IMR-90 (cell line): ENCODE measurements around the gene PRR5L. TPM values are rescaled to one million over a fixed set of nuclear protein-coding genes. Genes with fewer than 3 reads are reported as not detected.

Experiments
- ATAC-seq: fragments of 200-7000 bp; cut with Tn5 transposase; 2 replicates; pipeline ENCODE4 v1.9.1; 2020; ENCODE audit warnings: low read depth, mild to moderate bottlenecking, moderate library complexity
- BruUV-seq: library from RNA; stranded (reverse); fragments of 400-500 nt; replicated peaks from 2 replicates; lab custom pipeline; 2021; lab: Mats Ljungman, UMichigan
- CTCF ChIA-PET: fragments of 300-600 bp; formaldehyde crosslinking; extraction: SDS; loops from one replicate; lab custom pipeline; 2021; ENCODE audit warnings: antibody characterized with exemption; lab: Yijun Ruan, JAX
- POLR2A ChIA-PET: fragments of 300-600 bp; sonication (Branson Sonifier 250); formaldehyde crosslinking; loops from one replicate; lab custom pipeline; 2022; ENCODE audit warnings: antibody characterized with exemption; ENCODE audit not compliant: unreplicated experiment; lab: Charles Lee
- DNase-seq: peaks from one replicate; pipeline ENCODE4 v3.0.0; 2013
- H2AFZ ChIP-seq: replicated peaks from 2 replicates; pipeline ENCODE3; 2013; ENCODE audit warnings: low read length, mild to moderate bottlenecking; ENCODE audit not compliant: poor library complexity
- H2AK5ac ChIP-seq: 2 replicates; pipeline ENCODE4 v1.6.1; 2013; ENCODE audit warnings: low read depth, low read length, inconsistent platforms
- H2AK9ac ChIP-seq: replicated peaks from 2 replicates; pipeline ENCODE3; 2013; ENCODE audit warnings: mild to moderate bottlenecking, low read depth, low read length, moderate library complexity; ENCODE audit not compliant: poor library complexity
- H2BK120ac ChIP-seq: 2 replicates; pipeline ENCODE4 v1.6.1; 2013; ENCODE audit warnings: low read depth, low read length, inconsistent platforms
- H2BK15ac ChIP-seq: 3 replicates; pipeline ENCODE4 v1.6.1; 2013; ENCODE audit warnings: low read depth, low read length, inconsistent platforms
- H2BK20ac ChIP-seq: 2 replicates; pipeline ENCODE4 v1.6.1; 2013; ENCODE audit warnings: low read depth, mild to moderate bottlenecking, inconsistent platforms, low read length, moderate library complexity
- H2BK5ac ChIP-seq: 2 replicates; pipeline ENCODE4 v1.6.1; 2013; ENCODE audit warnings: mild to moderate bottlenecking, low read depth, low read length, inconsistent platforms; ENCODE audit not compliant: poor library complexity, severe bottlenecking
- H3K14ac ChIP-seq: replicated peaks from 2 replicates; pipeline ENCODE4 v1.6.1; 2013; ENCODE audit warnings: low read depth, low read length, inconsistent platforms
- H3K18ac ChIP-seq: 2 replicates; pipeline ENCODE4 v1.6.1; 2013; ENCODE audit warnings: low read depth, low read length, control low read depth
- H3K23ac ChIP-seq: 2 replicates; pipeline ENCODE4 v1.6.1; 2013; ENCODE audit warnings: low read depth, low read length, inconsistent platforms
- H3K27ac ChIP-seq: 2 replicates; pipeline ENCODE4 v1.5.1; 2013; ENCODE audit warnings: mild to moderate bottlenecking, control low read depth, low read length; ENCODE audit not compliant: insufficient read depth
- H3K27me3 ChIP-seq: 2 replicates; pipeline ENCODE4 v1.6.1; 2013; ENCODE audit warnings: low read length; ENCODE audit not compliant: control insufficient read depth, insufficient read depth
- H3K36me3 ChIP-seq: 2 replicates; pipeline ENCODE4 v1.6.1; 2013; ENCODE audit warnings: low read length, mixed read lengths; ENCODE audit not compliant: control insufficient read depth, insufficient read depth
- H3K4ac ChIP-seq: 2 replicates; pipeline ENCODE4 v1.6.1; 2013; ENCODE audit warnings: low read depth, low read length, inconsistent platforms
- H3K4me1 ChIP-seq: 2 replicates; pipeline ENCODE4 v1.6.1; 2013; ENCODE audit warnings: low read length, mixed read lengths; ENCODE audit not compliant: control insufficient read depth, insufficient read depth
- H3K4me2 ChIP-seq: 2 replicates; pipeline ENCODE4 v1.6.1; 2013; ENCODE audit warnings: low read depth, mild to moderate bottlenecking, control low read depth, low read length, moderate library complexity
- H3K4me3 ChIP-seq: 2 replicates; pipeline ENCODE4 v1.5.1; 2013; ENCODE audit warnings: low read depth, mild to moderate bottlenecking, control low read depth, low read length, moderate library complexity; ENCODE audit not compliant: insufficient read depth
- H3K56ac ChIP-seq: 2 replicates; pipeline ENCODE4 v1.6.1; 2013; ENCODE audit warnings: low read length, inconsistent platforms; ENCODE audit not compliant: insufficient read depth; ENCODE audit errors: extremely low read depth
- H3K79me1 ChIP-seq, 2 experiments: 2 replicates each; pipeline ENCODE4 v1.6.1; 2013; ENCODE audit warnings: low read length in 2 of 2, inconsistent platforms in 1 of 2, low read depth in 1 of 2
- H3K9ac ChIP-seq: 2 replicates; pipeline ENCODE4 v1.6.1; 2013; ENCODE audit warnings: low read depth, low read length, control low read depth
- H3K9me1 ChIP-seq: 2 replicates; pipeline ENCODE4 v1.6.1; 2013; ENCODE audit warnings: low read length, inconsistent platforms; ENCODE audit not compliant: insufficient read depth
- H3K9me3 ChIP-seq: 2 replicates; pipeline ENCODE4 v1.6.1; 2013; ENCODE audit warnings: low read length; ENCODE audit not compliant: control insufficient read depth, insufficient read depth
- H4K20me1 ChIP-seq: 2 replicates; pipeline ENCODE4 v1.6.1; 2013; ENCODE audit warnings: low read length, inconsistent platforms; ENCODE audit not compliant: insufficient read depth
- H4K5ac ChIP-seq: 2 replicates; pipeline ENCODE4 v1.6.1; 2013; ENCODE audit warnings: mild to moderate bottlenecking, low read depth, low read length, control low read depth
- H4K8ac ChIP-seq, 2 experiments: 2 replicates each; pipeline ENCODE4 v1.6.1; 2013; ENCODE audit warnings: low read depth in 2 of 2, low read length in 2 of 2, control low read depth in 1 of 2, inconsistent platforms in 1 of 2
- H4K91ac ChIP-seq: 2 replicates; pipeline ENCODE4 v1.6.1; 2013; ENCODE audit warnings: low read depth, low read length, inconsistent platforms; ENCODE audit not compliant: insufficient read depth
- CEBPB ChIP-seq: IDR thresholded peaks from 2 replicates; pipeline ENCODE4 v1.6.1; 2012; ENCODE audit warnings: low read depth, low read length, improper control_type of control experiment
- RAD21 ChIP-seq: IDR thresholded peaks from 2 replicates; pipeline ENCODE4 v1.6.1; 2012; ENCODE audit warnings: low read length, improper control_type of control experiment
- SMC3 ChIP-seq: fragments of 150-350 bp; IDR thresholded peaks from 2 replicates; pipeline ENCODE4 v1.6.1; 2016; ENCODE audit warnings: low read depth, mild to moderate bottlenecking, antibody characterized with exemption, low read length, moderate library complexity
- WGBS, 2 experiments: methylation state at CpG; one replicate each; pipeline versions ENCODE4 v1.1.5 to v1.1.7; 2013; ENCODE audit warnings: missing lambda C conversion rate in 2 of 2; ENCODE audit not compliant: insufficient read length in 1 of 2; ENCODE audit errors: extremely low coverage in 2 of 2; 5-methylcytosine and 5-hydroxymethylcytosine counted together
- dilution Hi-C: fragments of 300-500 bp; cut with HindIII; formaldehyde crosslinking; loops from one replicate; pipeline ENCODE4 v1.14.3; 2018; ENCODE audit warnings: low sequenced_read_pairs; ENCODE audit not compliant: unreplicated experiment
- in situ Hi-C: fragments of 300-500 bp; cut with MboI; formaldehyde crosslinking; loops from 3 replicates; pipeline ENCODE4 v1.14.3; 2019; ENCODE audit warnings: low sequenced_read_pairs, inconsistent platforms, mixed read lengths
- intact Hi-C: fragments of 100-400 bp; cut with micrococcal nuclease; formaldehyde crosslinking; loops from 2 replicates; pipeline ENCODE4 v1.10.0; 2022
- polyA plus RNA-seq, 3 experiments: library from polyadenylated mRNA; depleted of rRNA; stranded (reverse); fragments of >200 nt; gene quantifications; 2 replicates each; pipeline ENCODE4 v1.2.3, GENCODE V29; 2012; ENCODE audit warnings: low replicate concordance in 1 of 3
- total RNA-seq: library from RNA; depleted of rRNA; stranded (reverse); fragments of >200 nt; gene quantifications from 2 replicates; pipeline ENCODE4 v1.2.3, GENCODE V29; 2012

PRR5L gene
- total and polyA plus RNA-seq, 2 of the 4 experiments (the other 2 are of a cell fraction), result 2.9 to 3.6 TPM

GRCh38 chr11:36361901-36362391 lies 65.9 kb downstream of the PRR5L start (continued):
- TF ChIP-seq RAD21, result no peak

GRCh38 chr11:36362902-36363301 lies 66.8 kb downstream of the PRR5L start:
- Histone ChIP-seq H4K20me1 (no peaks in the 10 kb centered on the region), H2BK5ac (peak overlapping the region; percentile 4), H3K9ac (no peak overlapping the region), H3K4me3 (no peak overlapping the region), H3K18ac (no peak overlapping the region), H4K5ac (no peak overlapping the region), H2BK20ac (0 out of 2 replicates have a peak overlapping the region, but pooled peaks have one; percentile 5), H4K91ac (no peak overlapping the region), H2AK9ac (no peak overlapping the region), H3K9me3 (no peaks in the 10 kb centered on the region), H3K36me3 (no peaks in the 10 kb centered on the region), H3K4me2 (no peak overlapping the region), H2AFZ (peak overlapping the region; percentile 47), H3K27me3 (no peaks in the 10 kb centered on the region), H3K9me1 (0 out of 2 replicates have a peak, but pooled peaks cover 2% of the 10 kb centered on the region), H3K4ac (peak overlapping the region; percentile 12), H3K23ac (peak overlapping the region; percentile 13; the same call in 1 of the 2 replicates), H3K79me1 (no peaks in the 10 kb centered on the region), H3K4me1 (peaks cover 13% of the 10 kb centered on the region), H2BK15ac (no peak overlapping the region), H3K56ac (no peak overlapping the region), H4K8ac (peak overlapping the region in 1 of 2 experiments; percentile 44; a peak in 2 of 4 replicates), H2BK120ac (peak overlapping the region; percentile 40), H3K27ac (no peak overlapping the region; the same call in 1 of the 2 replicates), H2AK5ac (peak overlapping the region; percentile 62; the same call in 1 of the 2 replicates), H3K14ac (no peak overlapping the region)
- BruUV-seq, result no TSS peak
- WGBS, 2 experiments, result no CpG with 5 or more reads among the region's 4 CpGs
- in situ Hi-C loops (no loop called here), dilution Hi-C loops (no loop called here), intact Hi-C loops (no loop called here)
- ChIA-PET POLR2A (no interaction called here), CTCF (no interaction called here)
- ATAC-seq, result peak; percentile 27
- TF ChIP-seq SMC3, result no peak
- TF ChIP-seq RAD21, result no peak
- peak; percentile 75 for TF ChIP-seq CEBPB
- DNase-seq, result peak; percentile 67
